Panc1 (cell line): Measurements from ENCODE around the gene DYRK1A. TPM values are rescaled to one million over a fixed set of nuclear protein-coding genes. Genes with fewer than 3 reads are reported as not detected.

Experiments used
- ATAC-seq: fragments of 200-7000 bp; cut with Tn5 transposase; 2 replicates; pipeline ENCODE4 v1.9.1; 2020; ENCODE audit warnings: mild to moderate bottlenecking, moderate library complexity
- BruUV-seq: library from RNA; stranded (reverse); fragments of 400-500 nt; replicated peaks from 2 replicates; lab custom pipeline; 2021; lab: Mats Ljungman, UMichigan
- CTCF ChIA-PET: fragments of 300-600 bp; sonication (Branson Sonifier 250); formaldehyde crosslinking; loops from one replicate; lab custom pipeline; 2022; ENCODE audit warnings: antibody characterized with exemption; lab: Charles Lee
- POLR2A ChIA-PET: fragments of 300-600 bp; sonication (Branson Sonifier 250); formaldehyde crosslinking; loops from one replicate; lab custom pipeline; 2022; ENCODE audit warnings: antibody characterized with exemption; lab: Charles Lee
- DNase-seq: peaks from one replicate; pipeline ENCODE4 v3.0.0-alpha.2; 2010; ENCODE audit warnings: low read depth, low spot score
- H3K27ac ChIP-seq: 2 replicates; pipeline ENCODE4 v1.5.1; 2011; ENCODE audit warnings: mild to moderate bottlenecking, low read length, inconsistent platforms
- H3K27me3 ChIP-seq: fragments of 200-500 bp; sonication (Bioruptor generic); 2 replicates; pipeline ENCODE4 v1.6.0; 2014; ENCODE audit warnings: low read length, inconsistent platforms; ENCODE audit not compliant: control insufficient read depth, insufficient read depth
- H3K36me3 ChIP-seq: fragments of 200-500 bp; sonication (Bioruptor generic); 2 replicates; pipeline ENCODE4 v1.5.1; 2014; ENCODE audit warnings: inconsistent platforms, mild to moderate bottlenecking, low read length, moderate library complexity; ENCODE audit not compliant: control insufficient read depth, insufficient read depth
- H3K4me1 ChIP-seq: 2 replicates; pipeline ENCODE4 v1.5.1; 2011; ENCODE audit warnings: inconsistent platforms, mild to moderate bottlenecking, low read length, moderate library complexity; ENCODE audit not compliant: control insufficient read depth, insufficient read depth
- H3K4me3 ChIP-seq, 2 experiments: 2 replicates each; pipeline ENCODE4 v1.5.1; 2011 to 2012; ENCODE audit warnings: low read depth in 2 of 2, low read length in 2 of 2, mild to moderate bottlenecking in 2 of 2, inconsistent platforms in 1 of 2, moderate library complexity in 1 of 2
- H3K9me3 ChIP-seq: fragments of 200-500 bp; sonication (Bioruptor generic); 2 replicates; pipeline ENCODE4 v1.5.1; 2014; ENCODE audit warnings: low read depth, mild to moderate bottlenecking, inconsistent platforms, low read length, moderate library complexity; ENCODE audit not compliant: control insufficient read depth, insufficient read depth
- CTCF ChIP-seq: fragments of 450-650 bp; IDR thresholded peaks from 2 replicates; pipeline ENCODE4 v1.5.1; 2017; ENCODE audit warnings: mild to moderate bottlenecking
- POLR2AphosphoS5 ChIP-seq: IDR thresholded peaks from 2 replicates; pipeline ENCODE4 v1.6.1; 2012; ENCODE audit warnings: mild to moderate bottlenecking, low read depth, low read length, moderate library complexity
- REST ChIP-seq, 2 experiments: IDR thresholded peaks; 2 replicates each; pipeline ENCODE4 v1.6.1; 2011 to 2012; ENCODE audit warnings: low read depth in 2 of 2, control low read depth in 1 of 2, low read length in 1 of 2, mild to moderate bottlenecking in 1 of 2, moderate library complexity in 1 of 2; ENCODE audit not compliant: insufficient read depth in 1 of 2
- SIN3A ChIP-seq: IDR thresholded peaks from 2 replicates; pipeline ENCODE4 v1.6.1; 2012; ENCODE audit warnings: low read depth, mild to moderate bottlenecking, low read length, moderate library complexity, borderline replicate concordance; ENCODE audit not compliant: insufficient read depth
- TCF7L2 ChIP-seq: IDR thresholded peaks from 2 replicates; pipeline ENCODE4 v1.6.1; 2011; ENCODE audit warnings: mild to moderate bottlenecking, low read depth, low read length, inconsistent platforms
- in situ Hi-C: cut with HindIII; loops from 2 replicates; pipeline ENCODE4 v1.10.0; 2016; ENCODE audit warnings: low sequenced_read_pairs, low pct_unique_long_range_greater_than_20kb
- intact Hi-C: fragments of 100-400 bp; cut with micrococcal nuclease; formaldehyde crosslinking; loops from one replicate; pipeline ENCODE4 v1.10.0; 2022; ENCODE audit not compliant: unreplicated experiment
- total RNA-seq: library from RNA; stranded (reverse); gene quantifications from one replicate; pipeline ENCODE4 v1.2.1, GENCODE V29; 2021; ENCODE audit not compliant: unreplicated experiment

Gene DYRK1A
- total RNA-seq, 1 experiment from 2014 or later = 36.1 TPM

- DNase-seq (no peak), ATAC-seq (no peak)
- H3K4me3 ChIP-seq = no peak overlapping the region
- H3K36me3 ChIP-seq = no peaks in the 10 kb centered on the region; the same call in 1 of the 2 replicates
- TF ChIP-seq POLR2AphosphoS5 (no peak), TCF7L2 (no peak), REST (IDR thresholded peaks at IDR 0.05; ENCODE audit: insufficient read depth in 1 of 2, low read depth in 2 of 2, low read length in 1 of 2) (no peak), CTCF (no peak), SIN3A (no peak)
- H3K4me1 ChIP-seq = peaks cover 5% of the 10 kb centered on the region
- BruUV-seq = TSS peak; percentile 15
- ChIA-PET POLR2A (no interaction called here), CTCF (no interaction called here)
- intact Hi-C loops = no loop called here
- H3K27me3 ChIP-seq = no peaks in the 10 kb centered on the region
- no peak overlapping the region for H3K27ac ChIP-seq
- in situ Hi-C loops = no loop called here
- H3K9me3 ChIP-seq = no peaks in the 10 kb centered on the region
These were observed 69.6 kb downstream of the DYRK1A start for GRCh38 chr21:37436174-37436573.

DNA sequence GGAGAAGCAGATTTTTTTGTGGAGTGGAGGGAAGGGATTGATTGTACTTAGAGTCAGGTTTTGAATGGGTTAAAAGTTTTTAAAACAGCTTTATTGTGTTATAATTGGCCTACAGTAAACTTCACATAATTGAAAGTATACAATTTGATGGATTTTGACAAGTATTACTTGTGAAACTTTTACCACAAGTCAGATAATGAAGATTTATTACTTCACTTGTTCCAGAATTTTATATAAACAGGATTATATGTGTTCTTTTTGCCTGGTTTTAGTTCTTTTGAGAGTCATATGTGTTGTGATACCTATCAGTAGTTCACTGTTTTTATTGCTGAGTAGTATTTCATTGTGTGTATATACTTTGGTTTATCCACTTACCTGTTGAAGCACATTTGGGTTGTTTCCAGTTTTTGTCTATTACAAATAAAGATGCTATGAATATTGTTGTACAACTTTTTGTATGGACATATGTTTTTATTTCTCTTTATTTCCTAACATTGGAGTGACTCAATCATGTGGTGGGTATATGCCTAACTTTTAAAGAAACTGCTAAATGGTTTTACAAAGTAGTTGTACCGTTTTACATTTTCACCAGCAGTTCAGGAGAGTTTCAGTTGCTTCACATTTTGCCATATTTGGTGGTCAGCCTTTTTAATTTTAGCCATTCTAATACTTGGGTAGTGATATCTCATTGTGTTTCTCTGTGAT is 71.0 kb downstream of the DYRK1A start:
- Histone ChIP-seq H3K36me3 (no peaks in the 10 kb centered on the region; the same call in 1 of the 2 replicates), H3K4me1 (peaks cover 5% of the 10 kb centered on the region), H3K27me3 (no peaks in the 10 kb centered on the region), H3K4me3 (no peak overlapping the region), H3K9me3 (no peaks in the 10 kb centered on the region), H3K27ac (no peak overlapping the region)
- intact Hi-C loops (no loop called here), in situ Hi-C loops (no loop called here)
- no peak for ATAC-seq
- ChIA-PET CTCF (no interaction called here), POLR2A (no interaction called here)
- no TSS peak for BruUV-seq
- TF ChIP-seq POLR2AphosphoS5 (no peak), TCF7L2 (no peak), SIN3A (no peak), CTCF (no peak), REST (IDR thresholded peaks at IDR 0.05; ENCODE audit: insufficient read depth in 1 of 2, low read depth in 2 of 2, low read length in 1 of 2) (no peak)
- no peak for DNase-seq
